ENCODE measurements around the gene APOA4. TPM values are rescaled to one million over a fixed set of nuclear protein-coding genes. Genes with fewer than 3 reads are reported as not detected.

APOA4 gene
- total RNA-seq, 4 donors from 2014 or later = not detected

GRCh38 chr11:116782728-116783127 is 40.4 kb downstream of the APOA4 start:
- peaks cover 0 to 78% (median 35%) of the 10 kb centered on the region in 4 donors for H3K36me3 ChIP-seq
- peaks cover 6 to 12% (median 10%) of the 10 kb centered on the region in 4 donors for H3K4me1 ChIP-seq
- H3K9me3 ChIP-seq = no peaks in the 10 kb centered on the region
- intact Hi-C loops (cut with DNase I; ENCODE audit: low total_unique reads) (no loop called here), in situ Hi-C loops (cut with MboI; ENCODE audit: low pct_ligation_motif_present in 1 of 4, low pct_unique_long_range_greater_than_20kb in 1 of 4, low sequenced_read_pairs in 3 of 4) (loop anchor here in 2 of 4 donors (25.0 kb wide), 1 partner anchor 330 kb away; no protein-coding TSS in a partner anchor)
- H3K27me3 ChIP-seq = no peaks in the 10 kb centered on the region
- whole genome bisulfite sequencing, 2 donors (ENCODE audit: low coverage in 1 of 2) = 73 to 85% methylated on average over 2 to 4 of the region's 4 CpGs
- TF ChIP-seq CTCF (IDR thresholded peaks at IDR 0.05) (no peak), POLR2AphosphoS5 (IDR thresholded peaks at IDR 0.05) (no peak), POLR2A (IDR thresholded peaks at IDR 0.05) (no peak), EP300 (IDR thresholded peaks at IDR 0.05; ENCODE audit: low read depth) (no peak)
- no peak overlapping the region for H3K27ac ChIP-seq
- no peak for DNase-seq
- no peak overlapping the region for H3K4me3 ChIP-seq

GRCh38 chr11:116778556-116778955 is 44.5 kb downstream of the APOA4 start:
- peaks cover 0 to 53% (median 25%) of the 10 kb centered on the region in 4 donors for H3K36me3 ChIP-seq
- H3K27ac ChIP-seq = no peak overlapping the region

GRCh38 chr11:116777056-116777455 is 46.0 kb downstream of the APOA4 start:
- Histone ChIP-seq H3K9me3 (no peaks in the 10 kb centered on the region), H3K36me3 (peaks cover 0 to 38% (median 18%) of the 10 kb centered on the region in 4 donors), H3K4me1 (peaks cover under 1 to 11% (median 6%) of the 10 kb centered on the region in 4 donors), H3K27me3 (no peaks in the 10 kb centered on the region), H3K4me3 (no peak overlapping the region), H3K27ac (no peak overlapping the region)
- TF ChIP-seq EP300 (IDR thresholded peaks at IDR 0.05; ENCODE audit: low read depth) = no peak
- intact Hi-C loops (cut with DNase I; ENCODE audit: low total_unique reads) (no loop called here), in situ Hi-C loops (cut with MboI; ENCODE audit: low pct_ligation_motif_present in 1 of 4, low pct_unique_long_range_greater_than_20kb in 1 of 4, low sequenced_read_pairs in 3 of 4) (loop anchor here in 2 of 4 donors (25.0 kb wide), 1 partner anchor 335 kb away; no protein-coding TSS in a partner anchor)
- DNase-seq = no peak
- WGBS, 2 donors (ENCODE audit: low coverage in 1 of 2) = 59 to 81% methylated on average over 4 to 7 of the region's 7 CpGs

More at GRCh38 chr11:116778556-116778955, 44.5 kb downstream of the APOA4 start:
- DNase-seq = no peak
- Histone ChIP-seq H3K27me3 (no peaks in the 10 kb centered on the region), H3K4me3 (no peak overlapping the region), H3K4me1 (peaks cover 0 to 6% (median 2%) of the 10 kb centered on the region in 4 donors), H3K9me3 (no peaks in the 10 kb centered on the region)
- intact Hi-C loops (cut with DNase I; ENCODE audit: low total_unique reads) = no loop called here
- WGBS, 2 donors (ENCODE audit: low coverage in 1 of 2) = 94% methylated on average over 4 of the region's 4 CpGs; no CpG with 5 or more reads in 1 of the 2 donors
- in situ Hi-C loops (cut with MboI; ENCODE audit: low pct_ligation_motif_present in 1 of 4, low pct_unique_long_range_greater_than_20kb in 1 of 4, low sequenced_read_pairs in 3 of 4) = loop anchor here in 2 of 4 donors (25.0 kb wide), 1 partner anchor 334 kb away; no protein-coding TSS in a partner anchor
- TF ChIP-seq POLR2AphosphoS5 (IDR thresholded peaks at IDR 0.05) (no peak), CTCF (IDR thresholded peaks at IDR 0.05) (no peak), POLR2A (IDR thresholded peaks at IDR 0.05) (no peak), EP300 (IDR thresholded peaks at IDR 0.05; ENCODE audit: low read depth) (no peak)

- H3K36me3 ChIP-seq = peaks cover 0 to 34% (median 18%) of the 10 kb centered on the region in 4 donors
- TF ChIP-seq CTCF (IDR thresholded peaks at IDR 0.05) (no peak), EP300 (IDR thresholded peaks at IDR 0.05; ENCODE audit: low read depth) (no peak), POLR2AphosphoS5 (IDR thresholded peaks at IDR 0.05) (no peak), POLR2A (IDR thresholded peaks at IDR 0.05) (no peak)
- no peak for DNase-seq
- in situ Hi-C loops (cut with MboI; ENCODE audit: low pct_ligation_motif_present in 1 of 4, low pct_unique_long_range_greater_than_20kb in 1 of 4, low sequenced_read_pairs in 3 of 4) (loop anchor here in 2 of 4 donors (25.0 kb wide), 1 partner anchor 336 kb away; no protein-coding TSS in a partner anchor), intact Hi-C loops (cut with DNase I; ENCODE audit: low total_unique reads) (no loop called here)
- no peak overlapping the region for H3K27ac ChIP-seq
- no peaks in the 10 kb centered on the region for H3K27me3 ChIP-seq
- peaks cover 5 to 16% (median 11%) of the 10 kb centered on the region in 4 donors for H3K4me1 ChIP-seq
- H3K4me3 ChIP-seq = no peak overlapping the region
- no peaks in the 10 kb centered on the region for H3K9me3 ChIP-seq
Observed at GRCh38 chr11:116776522-116776984, 46.6 kb downstream of the APOA4 start.
